ENCODE results near the gene ASCL1.

Gene ASCL1

GRCh38 chr12:102970780-102971179 is 13.3 kb downstream of the ASCL1 start:
- Histone ChIP-seq H3K4me3 (ENCODE audit: low read length) (no peak overlapping the region), H3K9me3 (ENCODE audit: low read length) (no peaks in the 10 kb centered on the region), H3K36me3 (ENCODE audit: insufficient read depth, low read length) (no peaks in the 10 kb centered on the region), H3K27me3 (ENCODE audit: insufficient read depth, low read length) (peaks cover 13% of the 10 kb centered on the region), H2AFZ (ENCODE audit: low read depth, low read length) (no peak overlapping the region), H3K4me1 (ENCODE audit: insufficient read depth, low read length) (no peaks in the 10 kb centered on the region)

GRCh38 chr12:102971227-102971626 is 13.8 kb downstream of the ASCL1 start:
- Histone ChIP-seq H3K4me1 (ENCODE audit: insufficient read depth, low read length) (no peaks in the 10 kb centered on the region), H3K36me3 (ENCODE audit: insufficient read depth, low read length) (no peaks in the 10 kb centered on the region), H2AFZ (ENCODE audit: low read depth, low read length) (no peak overlapping the region), H3K9me3 (ENCODE audit: low read length) (no peaks in the 10 kb centered on the region), H3K27me3 (ENCODE audit: insufficient read depth, low read length) (peaks cover 8% of the 10 kb centered on the region), H3K4me3 (ENCODE audit: low read length) (no peak overlapping the region)

DNA sequence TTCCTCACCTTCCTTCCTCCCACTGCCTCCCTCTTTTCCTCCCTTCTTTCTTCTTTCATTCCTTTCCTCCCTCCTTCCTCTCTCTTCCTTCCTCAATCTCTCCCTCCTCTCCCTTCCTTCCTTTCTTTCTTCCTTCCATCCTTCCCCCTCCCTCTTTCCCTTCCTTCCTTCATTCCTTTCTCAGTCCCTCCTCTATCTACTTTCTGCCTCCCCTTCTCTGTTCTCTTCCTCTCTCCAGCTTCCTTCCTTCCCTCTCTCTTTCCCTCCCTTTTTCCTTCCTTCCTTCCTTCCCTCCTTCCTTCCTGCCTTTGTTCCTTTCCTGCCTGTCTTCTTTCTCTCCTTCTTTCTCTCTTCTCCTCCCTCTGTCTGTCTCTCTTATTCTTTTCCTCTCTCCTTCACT is 16.1 kb downstream of the ASCL1 start:
- Histone ChIP-seq H2AFZ (ENCODE audit: low read depth, low read length) (no peak overlapping the region), H3K27me3 (ENCODE audit: insufficient read depth, low read length) (no peaks in the 10 kb centered on the region), H3K36me3 (ENCODE audit: insufficient read depth, low read length) (no peaks in the 10 kb centered on the region), H3K9me3 (ENCODE audit: low read length) (no peaks in the 10 kb centered on the region), H3K4me1 (ENCODE audit: insufficient read depth, low read length) (peaks cover 17% of the 10 kb centered on the region), H3K4me3 (ENCODE audit: low read length) (no peak overlapping the region)

DNA sequence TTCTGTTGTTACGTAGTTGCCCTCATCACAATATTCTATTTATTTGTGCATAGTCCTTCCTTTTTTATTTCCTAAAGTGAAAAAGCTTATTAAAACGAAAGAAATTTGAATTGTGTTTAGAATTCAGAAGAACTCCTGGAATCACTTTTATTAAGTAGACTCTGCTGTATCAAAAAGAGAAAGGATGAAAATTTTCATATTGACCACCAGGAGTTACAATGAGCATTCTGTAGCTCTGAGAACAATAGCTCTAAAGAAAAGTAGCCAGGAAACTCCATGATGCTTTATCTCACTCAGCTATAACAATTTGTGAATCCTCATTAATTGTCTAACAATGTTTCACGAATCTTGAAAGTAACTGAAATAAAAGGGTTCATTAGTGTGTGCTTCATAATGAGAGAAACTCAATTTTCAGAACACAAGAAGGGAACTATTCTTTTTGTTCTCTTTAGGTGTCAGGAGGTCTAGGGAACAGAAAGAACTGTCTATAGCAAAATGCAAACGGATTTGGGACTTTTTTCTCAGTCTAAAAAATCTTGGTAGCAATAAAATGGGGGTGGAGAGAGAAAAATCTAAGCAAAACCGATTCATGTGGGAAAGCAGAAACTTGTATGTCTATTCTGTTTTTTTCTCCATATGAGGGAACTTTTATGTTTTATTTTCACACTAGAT is 19.3 kb downstream of the ASCL1 start:
- Histone ChIP-seq H3K9me3 (ENCODE audit: low read length) (no peaks in the 10 kb centered on the region), H2AFZ (ENCODE audit: low read depth, low read length) (no peak overlapping the region), H3K36me3 (ENCODE audit: insufficient read depth, low read length) (no peaks in the 10 kb centered on the region), H3K27me3 (ENCODE audit: insufficient read depth, low read length) (no peaks in the 10 kb centered on the region), H3K4me1 (ENCODE audit: insufficient read depth, low read length) (peaks cover 34% of the 10 kb centered on the region), H3K4me3 (ENCODE audit: low read length) (no peak overlapping the region)

GRCh38 chr12:102977945-102978706 is 20.7 kb downstream of the ASCL1 start:
- Histone ChIP-seq H3K4me3 (ENCODE audit: low read length) (no peak overlapping the region), H2AFZ (ENCODE audit: low read depth, low read length) (no peak overlapping the region), H3K36me3 (ENCODE audit: insufficient read depth, low read length) (no peaks in the 10 kb centered on the region), H3K27me3 (ENCODE audit: insufficient read depth, low read length) (no peaks in the 10 kb centered on the region), H3K9me3 (ENCODE audit: low read length) (peaks cover 2% of the 10 kb centered on the region), H3K4me1 (ENCODE audit: insufficient read depth, low read length) (peaks cover 34% of the 10 kb centered on the region)

DNA sequence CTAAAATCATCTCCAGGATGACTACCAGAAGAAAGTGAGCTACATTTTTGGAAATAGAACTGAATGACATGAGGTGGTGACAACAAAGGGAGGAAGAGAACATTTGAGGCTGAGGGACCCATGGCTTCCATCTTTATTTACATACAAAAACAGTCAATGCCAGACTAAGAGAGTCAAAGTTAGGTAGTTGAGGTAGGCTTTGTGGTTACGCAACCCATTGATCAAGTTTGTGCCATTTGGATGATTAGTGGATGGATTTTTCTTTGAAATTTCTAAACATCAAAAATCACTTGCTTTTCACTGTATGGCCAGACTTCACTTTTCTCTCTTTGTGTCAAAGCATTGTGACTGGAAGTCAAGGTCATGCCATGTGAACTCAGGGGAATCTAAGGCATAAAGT is 22.9 kb downstream of the ASCL1 start:
- H3K9me3 ChIP-seq (ENCODE audit: low read length) = peaks cover 2% of the 10 kb centered on the region
- no peaks in the 10 kb centered on the region for H3K36me3 ChIP-seq (ENCODE audit: insufficient read depth, low read length)
- H2AFZ ChIP-seq (ENCODE audit: low read depth, low read length) = no peak overlapping the region
- H3K4me3 ChIP-seq (ENCODE audit: low read length) = no peak overlapping the region
- H3K27me3 ChIP-seq (ENCODE audit: insufficient read depth, low read length) = no peaks in the 10 kb centered on the region
- peaks cover 34% of the 10 kb centered on the region for H3K4me1 ChIP-seq (ENCODE audit: insufficient read depth, low read length)

DNA sequence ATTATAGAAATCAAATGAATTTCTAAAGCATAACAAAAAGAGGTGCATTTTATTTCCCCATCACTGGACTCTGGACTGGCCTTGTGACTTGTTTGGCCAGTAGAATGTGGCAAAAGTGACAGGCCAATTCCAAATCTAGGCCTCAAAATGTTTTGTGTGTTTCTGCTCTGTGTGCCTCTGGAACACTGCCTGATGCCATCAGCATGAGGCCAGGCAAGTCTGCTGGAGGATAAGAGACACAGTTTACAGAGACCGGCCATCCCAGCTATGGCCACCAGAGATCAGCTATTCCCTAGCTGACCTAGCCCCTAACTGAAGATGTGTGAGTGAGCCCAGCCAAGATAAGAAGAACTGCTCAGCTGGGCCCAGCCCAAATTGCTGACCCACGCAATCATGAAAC is 32.9 kb downstream of the ASCL1 start:
- Histone ChIP-seq H3K4me1 (ENCODE audit: insufficient read depth, low read length) (no peaks in the 10 kb centered on the region), H3K27me3 (ENCODE audit: insufficient read depth, low read length) (peaks cover 2% of the 10 kb centered on the region), H3K36me3 (ENCODE audit: insufficient read depth, low read length) (no peaks in the 10 kb centered on the region), H3K9me3 (ENCODE audit: low read length) (no peaks in the 10 kb centered on the region), H3K4me3 (ENCODE audit: low read length) (no peak overlapping the region), H2AFZ (ENCODE audit: low read depth, low read length) (no peak overlapping the region)

GRCh38 chr12:102992297-102992696 is 34.8 kb downstream of the ASCL1 start:
- Histone ChIP-seq H3K36me3 (ENCODE audit: insufficient read depth, low read length) (no peaks in the 10 kb centered on the region), H3K27me3 (ENCODE audit: insufficient read depth, low read length) (peaks cover 2% of the 10 kb centered on the region), H3K4me1 (ENCODE audit: insufficient read depth, low read length) (no peaks in the 10 kb centered on the region), H3K4me3 (ENCODE audit: low read length) (no peak overlapping the region), H3K9me3 (ENCODE audit: low read length) (no peaks in the 10 kb centered on the region), H2AFZ (ENCODE audit: low read depth, low read length) (no peak overlapping the region)

- H3K4me1 ChIP-seq (ENCODE audit: insufficient read depth, low read length) = no peaks in the 10 kb centered on the region
- no peaks in the 10 kb centered on the region for H3K9me3 ChIP-seq (ENCODE audit: low read length)
- peaks cover 2% of the 10 kb centered on the region for H3K27me3 ChIP-seq (ENCODE audit: insufficient read depth, low read length)
- no peaks in the 10 kb centered on the region for H3K36me3 ChIP-seq (ENCODE audit: insufficient read depth, low read length)
- H2AFZ ChIP-seq (ENCODE audit: low read depth, low read length) = no peak overlapping the region
- H3K4me3 ChIP-seq (ENCODE audit: low read length) = no peak overlapping the region
These were observed 35.2 kb downstream of the ASCL1 start for GRCh38 chr12:102992720-102993119.

DNA sequence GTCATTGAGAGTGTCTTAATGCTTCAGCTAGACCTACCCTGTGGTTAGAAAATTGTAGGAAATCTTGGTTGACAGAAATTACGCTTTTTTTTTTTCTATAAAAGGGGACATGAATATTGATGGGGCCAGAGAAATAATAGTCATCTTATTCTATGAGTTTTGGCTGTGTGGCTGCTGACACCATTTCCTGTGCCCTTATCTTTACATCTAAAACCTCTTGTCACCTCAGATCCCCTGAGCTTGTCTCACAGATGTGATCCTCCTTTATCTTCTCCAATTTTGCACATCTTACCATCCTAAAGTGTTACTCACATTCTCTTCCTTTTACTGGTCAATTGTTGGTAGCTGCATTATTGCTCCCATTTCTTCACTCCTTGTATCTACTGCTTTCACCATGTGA is 36.1 kb downstream of the ASCL1 start:
- no peaks in the 10 kb centered on the region for H3K4me1 ChIP-seq (ENCODE audit: insufficient read depth, low read length)
- H2AFZ ChIP-seq (ENCODE audit: low read depth, low read length) = no peak overlapping the region
- no peak overlapping the region for H3K4me3 ChIP-seq (ENCODE audit: low read length)
- peaks cover 2% of the 10 kb centered on the region for H3K27me3 ChIP-seq (ENCODE audit: insufficient read depth, low read length)
- H3K9me3 ChIP-seq (ENCODE audit: low read length) = peaks cover 2% of the 10 kb centered on the region
- H3K36me3 ChIP-seq (ENCODE audit: insufficient read depth, low read length) = no peaks in the 10 kb centered on the region

- Histone ChIP-seq H3K27me3 (ENCODE audit: insufficient read depth, low read length) (peaks cover 2% of the 10 kb centered on the region), H3K9me3 (ENCODE audit: low read length) (peaks cover 2% of the 10 kb centered on the region), H2AFZ (ENCODE audit: low read depth, low read length) (no peak overlapping the region), H3K4me1 (ENCODE audit: insufficient read depth, low read length) (no peaks in the 10 kb centered on the region), H3K36me3 (ENCODE audit: insufficient read depth, low read length) (no peaks in the 10 kb centered on the region), H3K4me3 (ENCODE audit: low read length) (no peak overlapping the region)
These were observed 37.9 kb downstream of the ASCL1 start for GRCh38 chr12:102995372-102995771.

Measured in neuron (in vitro differentiated cells).